Prostate gland (tissue), 2 donors: Measurements from ENCODE around the gene CPLX4.

Experiments
- CTCF ChIP-seq, 4 experiments: fragments of 200-600 bp in 2 of 4; fragments of 450-650 bp in 2 of 4; sonication (generic) in 2 of 4; IDR thresholded peaks; 1 replicate in 3 of 4; 2 replicates in 1 of 4; pipeline ENCODE4 v1.5.1; 2016 to 2019; ENCODE audit warnings: antibody characterized with exemption in 4 of 4, mild to moderate bottlenecking in 2 of 4, moderate library complexity in 2 of 4
- POLR2A ChIP-seq: fragments of 450-650 bp; IDR thresholded peaks from one replicate; pipeline ENCODE4 v1.6.1; 2016; ENCODE audit warnings: antibody characterized with exemption, mild to moderate bottlenecking

- TF ChIP-seq CTCF (IDR thresholded peaks at IDR 0.05) (no peak), POLR2A (no peak)
Observed at GRCh38 chr18:59324623-59324971, 6.1 kb upstream of the CPLX4 start.
